GM21447 (cell line): ENCODE measurements around the gene MGRN1.

Experiments used
- ATAC-seq: cut with Tn5 transposase; IDR thresholded peaks from one replicate; pipeline ENCODE4 v1.9.1; 2021; ENCODE audit not compliant: unreplicated experiment

MGRN1 gene

GRCh38 chr16:4603624-4604170 lies 20.9 kb upstream of the MGRN1 start:
- no peak for ATAC-seq

- ATAC-seq, result no peak
Measured at GRCh38 chr16:4604401-4604800, 20.2 kb upstream of the MGRN1 start.

GRCh38 chr16:4606354-4606753 lies 18.3 kb upstream of the MGRN1 start:
- ATAC-seq, result no peak

GRCh38 chr16:4607841-4608703 lies 16.6 kb upstream of the MGRN1 start:
- ATAC-seq, result no peak

GRCh38 chr16:4608704-4608980 lies 16.0 kb upstream of the MGRN1 start:
- no peak for ATAC-seq

- no peak for ATAC-seq
Measured at GRCh38 chr16:4609200-4610010, 15.2 kb upstream of the MGRN1 start.

GRCh38 chr16:4610011-4611005 lies 14.3 kb upstream of the MGRN1 start:
- ATAC-seq, result no peak

GRCh38 chr16:4611337-4612021 lies 13.1 kb upstream of the MGRN1 start:
- ATAC-seq, result no peak

- ATAC-seq, result no peak
Measured at GRCh38 chr16:4612474-4612931, 12.1 kb upstream of the MGRN1 start.

- no peak for ATAC-seq
Measured at GRCh38 chr16:4612977-4613635, 11.5 kb upstream of the MGRN1 start.

- no peak for ATAC-seq
Measured at GRCh38 chr16:4613636-4614570, 10.7 kb upstream of the MGRN1 start.

- ATAC-seq, result peak; percentile 48
Measured at GRCh38 chr16:4614571-4615383, 9.8 kb upstream of the MGRN1 start, which contains the start of gene UBALD1. Gene UBALD1 (minus strand): TSS chr16:4614888. CDS start chr16:4614797, 91 bp downstream.

- no peak for ATAC-seq
Measured at GRCh38 chr16:4615384-4616046, 9.1 kb upstream of the MGRN1 start.

GRCh38 chr16:4616047-4616811 lies 8.4 kb upstream of the MGRN1 start:
- ATAC-seq, result peak; percentile 80

GRCh38 chr16:4617880-4618279 lies 6.7 kb upstream of the MGRN1 start:
- no peak for ATAC-seq
